HG03108 (cell line): ENCODE data around the gene DLAT.
A peak's percentile ranks its signal among the peaks of the same experiment; 100 is the strongest.
"Not testable (repeated sequence)": the region's sequence is repeated elsewhere in the genome, so short reads cannot be mapped to it uniquely, and the experiment has no call there.

ENCODE experiments used
- ATAC-seq: cut with Tn5 transposase; IDR thresholded peaks from one replicate; pipeline ENCODE4 v1.9.1; 2021; ENCODE audit warnings: moderate library complexity; ENCODE audit not compliant: unreplicated experiment

DLAT gene

GRCh38 chr11:112024773-112025678 lies at the start of gene DLAT:
DLAT (plus strand) TSS chr11:112025408; CDS start chr11:112025473, 65 bp downstream.
- peak; percentile 76 for ATAC-seq

- no peak for ATAC-seq
Measured at GRCh38 chr11:111976119-111976766, 49.0 kb upstream of the DLAT start.

DNA sequence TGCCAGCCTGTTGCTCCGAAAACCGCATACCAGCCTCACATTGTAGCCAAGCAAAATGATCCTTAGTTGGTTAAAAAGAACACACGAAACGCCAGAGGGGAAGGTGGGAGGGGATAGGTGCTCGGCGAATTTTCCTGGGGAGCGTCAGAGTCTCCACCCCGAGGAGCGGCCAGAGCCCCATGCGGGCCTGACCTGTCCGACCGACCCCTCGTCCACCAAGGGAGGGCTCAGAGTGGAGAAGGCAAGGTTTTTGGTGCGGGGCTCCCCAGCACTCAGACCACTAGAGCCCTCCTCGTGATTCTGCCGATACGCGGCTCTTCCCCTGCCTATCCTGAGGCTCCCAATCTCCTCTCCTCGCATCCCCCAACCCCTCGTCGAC lies 48.5 kb upstream of the DLAT start:
- no peak for ATAC-seq

GRCh38 chr11:111977146-111978027 lies 47.8 kb upstream of the DLAT start:
- no peak for ATAC-seq

DNA sequence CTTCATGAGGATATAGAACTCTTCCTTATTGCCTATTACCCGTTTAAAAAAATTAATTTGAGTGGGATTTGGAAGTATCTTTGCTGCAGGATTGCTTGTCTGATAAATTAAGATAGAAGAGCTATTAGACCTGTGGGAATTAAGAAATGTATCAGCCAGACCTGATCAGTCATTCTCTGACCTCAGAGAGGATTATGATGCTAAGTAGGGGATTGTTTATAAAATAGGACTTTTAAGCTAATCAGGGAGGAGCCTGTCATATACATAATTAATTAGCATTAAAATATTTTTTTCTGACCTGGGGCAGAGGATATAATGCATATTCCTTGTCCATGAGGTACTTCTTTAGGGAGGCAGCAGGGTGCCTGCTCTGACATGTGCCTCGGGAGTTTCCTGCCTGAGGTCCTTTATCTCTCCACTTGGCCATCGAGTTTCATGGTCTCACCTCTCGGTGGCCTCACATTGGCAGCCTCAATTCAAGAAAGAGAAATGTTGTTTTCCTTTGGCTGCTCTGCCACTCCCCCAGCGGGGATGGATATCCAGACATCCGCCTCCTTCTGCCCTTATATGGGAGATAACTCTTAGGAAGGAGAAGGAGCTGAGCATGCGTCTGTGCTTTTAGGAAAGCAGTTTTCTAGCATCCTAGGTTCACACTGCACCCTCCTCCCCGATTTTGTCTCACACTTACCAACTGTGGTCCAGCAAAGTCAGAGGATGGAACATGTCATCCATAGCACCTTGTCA lies 47.0 kb upstream of the DLAT start:
- ATAC-seq, result no peak

DNA sequence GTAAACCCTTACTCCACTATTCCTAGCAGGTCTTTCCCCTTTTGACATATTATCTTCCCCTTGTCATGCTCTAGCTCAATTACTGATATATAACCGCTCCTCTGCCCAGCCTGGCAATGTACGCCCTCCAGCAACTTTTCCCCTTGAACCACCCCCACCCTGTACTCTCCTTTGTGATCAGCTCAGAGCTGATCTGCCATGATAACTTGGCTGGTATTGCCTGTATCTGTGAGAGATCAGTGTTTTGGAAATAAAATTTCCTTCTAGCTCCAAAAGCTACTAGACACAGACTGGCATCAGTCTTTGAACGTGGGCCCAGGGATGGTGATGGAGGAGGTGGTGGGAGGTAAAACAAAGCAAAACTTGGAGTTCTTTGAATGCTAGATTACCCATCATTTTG lies 45.1 kb upstream of the DLAT start:
- ATAC-seq, result no peak

- ATAC-seq, result no peak
Measured at GRCh38 chr11:111981270-111981669, 43.9 kb upstream of the DLAT start.

- no peak for ATAC-seq
Measured at GRCh38 chr11:111982019-111982464, 43.2 kb upstream of the DLAT start.

- no peak for ATAC-seq
Measured at GRCh38 chr11:111982541-111983186, 42.5 kb upstream of the DLAT start.

- no peak for ATAC-seq
Measured at GRCh38 chr11:111983187-111983986, 41.8 kb upstream of the DLAT start.

DNA sequence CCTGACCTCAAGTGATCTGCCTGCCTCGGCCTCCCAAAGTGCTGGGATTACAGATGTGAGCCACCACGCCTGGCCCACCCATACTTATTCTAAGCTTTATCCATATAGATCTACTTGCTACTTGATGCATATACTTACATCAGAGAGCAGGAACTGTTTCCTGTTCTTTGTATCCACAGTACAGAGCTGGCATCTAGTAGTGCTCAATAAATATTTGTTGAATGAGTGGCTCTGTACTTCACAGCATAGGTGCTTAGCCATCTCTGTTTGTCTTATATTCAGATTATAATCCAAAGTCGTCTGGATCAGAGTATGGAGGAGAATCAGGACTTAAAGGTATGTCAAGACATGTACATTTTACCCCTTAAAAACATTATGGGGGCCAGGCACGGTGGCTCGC lies 38.6 kb upstream of the DLAT start:
- no peak for ATAC-seq

DNA sequence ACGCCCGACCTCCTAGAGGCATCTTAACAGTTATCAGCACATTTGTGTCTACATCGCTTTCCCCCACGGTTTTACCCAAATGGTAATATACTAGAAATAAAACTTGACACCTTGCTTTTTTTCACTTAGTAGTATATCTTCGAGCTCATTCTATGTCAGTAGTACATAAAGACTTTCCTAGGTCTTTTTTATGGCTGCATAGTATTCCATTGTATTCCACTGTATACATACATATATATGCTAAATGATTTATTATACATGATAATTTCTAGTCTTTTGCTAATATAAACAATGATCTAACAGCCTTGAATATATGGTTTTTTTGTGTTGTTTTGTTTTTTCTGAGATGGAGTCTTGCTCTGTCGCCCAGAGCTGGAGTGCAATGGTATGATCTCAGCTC lies 34.8 kb upstream of the DLAT start:
- no peak for ATAC-seq

DNA sequence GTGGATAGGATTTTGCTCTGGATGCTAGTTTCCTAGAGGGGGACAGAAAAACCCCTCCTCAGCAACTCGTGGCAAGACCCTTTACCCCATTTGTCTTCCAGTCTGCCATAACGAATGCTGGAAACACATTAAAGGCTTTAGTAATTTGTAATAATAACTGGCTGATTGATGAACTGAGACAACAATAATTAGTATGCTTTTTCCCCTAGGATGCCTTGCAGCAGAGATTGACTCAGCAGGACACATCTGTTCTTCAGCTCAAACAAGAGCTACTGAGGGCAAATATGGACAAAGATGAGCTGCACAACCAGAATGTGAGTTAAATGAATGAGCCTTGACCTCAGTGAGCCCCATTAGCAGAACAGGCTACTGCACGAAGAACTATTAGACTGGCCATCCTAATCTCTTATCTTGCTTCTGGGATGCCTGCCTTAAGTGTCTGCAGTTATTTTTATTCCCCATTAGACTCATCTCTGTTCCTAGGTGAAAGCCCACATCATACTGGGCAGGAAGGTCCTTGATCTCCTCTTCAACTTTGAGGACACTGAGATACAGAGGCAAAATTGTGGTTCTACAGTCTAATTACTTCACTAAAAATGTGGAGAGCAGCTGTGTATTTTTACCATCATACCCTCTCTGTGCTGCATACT lies 32.9 kb upstream of the DLAT start:
- no peak for ATAC-seq

GRCh38 chr11:111996129-111996528 lies 29.1 kb upstream of the DLAT start:
- no peak for ATAC-seq

DNA sequence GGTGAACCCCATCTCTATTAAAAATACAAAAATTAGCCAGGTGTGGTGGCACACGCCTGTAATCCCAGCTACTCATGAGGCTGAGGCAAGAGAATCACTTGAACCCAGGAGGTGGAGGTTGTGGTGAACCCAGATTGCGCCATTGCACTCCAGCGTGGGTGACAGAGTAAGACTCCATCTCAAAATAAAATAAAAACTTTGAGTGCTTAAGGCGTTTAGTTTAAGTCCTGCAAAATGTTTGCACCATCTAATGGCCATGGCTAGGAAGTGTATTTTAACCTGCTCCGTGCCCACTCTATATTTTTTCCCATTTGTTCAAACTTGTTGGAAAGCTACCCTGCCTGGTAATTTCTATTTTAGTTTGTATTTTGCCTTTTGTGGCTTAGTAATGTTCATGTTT lies 28.5 kb upstream of the DLAT start:
- not testable (repeated sequence) for ATAC-seq

- no peak for ATAC-seq
Measured at GRCh38 chr11:111999111-111999510, 26.1 kb upstream of the DLAT start.

- no peak for ATAC-seq
Measured at GRCh38 chr11:112000703-112001102, 24.5 kb upstream of the DLAT start.

DNA sequence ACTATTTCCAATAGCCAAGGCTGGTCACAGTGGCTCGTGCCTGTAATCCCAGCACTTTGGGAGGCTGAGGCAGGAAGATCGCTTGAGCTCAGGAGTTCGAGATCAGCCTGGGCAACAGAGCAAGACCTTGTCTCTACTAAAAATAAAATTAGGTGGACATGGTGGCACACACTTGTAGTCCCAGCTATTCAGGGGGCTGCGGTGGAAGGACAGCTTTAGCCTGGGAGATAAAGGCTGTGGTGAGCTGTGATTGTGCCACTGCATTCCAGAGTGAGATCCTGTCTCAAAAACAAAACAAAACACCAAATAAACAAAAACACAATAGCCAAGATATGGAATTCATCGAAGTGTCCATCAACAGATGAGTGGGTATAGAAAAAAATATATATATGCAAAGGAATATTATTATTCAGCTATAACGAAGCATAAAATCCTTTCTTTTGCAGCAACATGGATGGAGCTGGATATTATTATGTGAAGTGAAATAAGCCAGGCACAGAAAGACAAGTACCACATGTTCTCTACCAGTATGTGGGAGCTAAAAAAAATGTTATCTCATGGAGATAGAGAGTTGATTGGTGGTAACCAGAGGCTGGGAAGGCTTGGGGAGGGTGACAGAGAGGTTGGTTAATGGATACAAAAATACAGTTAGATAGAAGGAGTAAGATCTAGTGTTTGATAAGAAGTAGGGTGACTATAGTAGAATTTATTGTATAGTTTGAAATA lies 22.6 kb upstream of the DLAT start:
- no peak for ATAC-seq
